Measurements from ENCODE around the gene PTPRA.
"Not testable (repeated sequence)": the region's sequence is repeated elsewhere in the genome, so short reads cannot be mapped to it uniquely, and the experiment has no call there.

Gene PTPRA

DNA sequence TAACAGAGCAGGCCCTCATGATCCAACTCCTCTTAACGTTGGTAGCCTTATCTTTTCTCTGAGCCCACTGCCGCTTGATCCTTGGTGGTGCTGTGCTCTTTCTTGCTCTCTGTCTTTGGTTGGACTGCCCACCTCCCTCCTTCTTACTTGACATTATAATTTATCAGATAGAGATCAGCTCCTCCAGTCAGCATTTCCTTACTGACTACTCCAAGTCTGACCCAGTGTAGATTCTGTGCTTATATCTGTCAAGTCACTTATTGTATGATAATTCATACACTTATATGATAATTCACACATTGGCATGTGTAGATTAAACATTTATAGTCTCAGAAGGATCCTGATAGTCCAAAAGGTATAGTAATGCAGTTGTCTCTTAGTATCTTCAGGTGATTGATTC is 18.1 kb downstream of the PTPRA start:
- DNase-seq, result no peak

DNA sequence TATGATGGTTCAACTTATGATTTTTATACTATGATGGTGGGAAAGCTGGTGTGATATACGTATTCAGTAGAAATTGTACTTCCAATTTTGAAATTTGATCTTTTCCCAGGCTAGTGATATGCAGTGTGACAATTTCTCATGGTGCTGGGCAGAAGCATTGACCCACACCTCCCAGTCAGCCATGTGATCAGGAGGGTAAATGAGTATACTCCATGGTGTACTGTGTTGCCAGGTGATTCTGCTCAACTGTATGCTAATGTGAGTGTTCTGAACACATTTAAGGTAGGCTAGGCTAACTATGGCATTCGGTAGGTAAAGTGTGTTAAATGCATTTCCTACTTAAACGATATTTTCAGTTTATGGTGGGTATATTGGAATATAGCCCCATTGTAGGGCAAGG is 19.1 kb downstream of the PTPRA start:
- DNase-seq, result no peak

DNA sequence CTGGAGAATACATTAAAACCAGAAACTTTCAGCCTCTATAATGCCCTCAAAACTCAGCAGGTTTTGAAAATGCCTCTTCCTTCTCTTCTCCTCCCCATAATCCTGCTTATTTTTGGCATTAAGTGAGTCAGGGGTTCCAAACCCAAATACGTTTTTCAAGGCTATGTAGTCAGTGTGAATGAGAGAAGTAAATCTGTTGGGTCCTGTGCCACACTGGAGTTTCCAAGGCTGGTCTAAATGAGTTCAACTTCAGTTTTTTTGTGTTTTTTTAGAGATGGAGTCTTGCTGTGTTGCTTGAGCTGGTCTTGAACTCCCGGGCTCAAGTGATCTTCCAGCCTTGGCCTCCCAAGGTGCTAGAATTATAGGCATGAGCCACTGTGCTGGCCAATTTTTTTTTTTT is 20.9 kb downstream of the PTPRA start:
- DNase-seq, result no peak

DNA sequence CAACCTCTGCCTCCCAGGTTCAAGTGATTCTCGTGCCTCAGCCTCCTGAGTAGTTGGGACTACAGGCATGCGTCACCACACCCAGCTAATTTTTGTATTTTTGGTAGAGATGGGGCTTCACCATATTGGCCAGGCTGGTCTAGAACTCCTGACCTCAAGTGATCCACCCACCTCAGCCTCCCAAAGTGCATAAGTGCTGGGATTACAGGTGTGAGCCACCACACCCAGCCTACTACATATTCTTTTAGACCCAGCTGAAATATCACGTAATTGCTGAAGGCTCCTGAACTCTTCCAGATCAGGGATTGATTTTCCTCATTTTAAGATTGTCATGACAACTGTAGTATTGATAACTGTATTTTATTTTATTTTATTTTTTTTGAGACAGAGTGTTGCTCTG is 21.9 kb downstream of the PTPRA start:
- not testable (repeated sequence) for DNase-seq

DNA sequence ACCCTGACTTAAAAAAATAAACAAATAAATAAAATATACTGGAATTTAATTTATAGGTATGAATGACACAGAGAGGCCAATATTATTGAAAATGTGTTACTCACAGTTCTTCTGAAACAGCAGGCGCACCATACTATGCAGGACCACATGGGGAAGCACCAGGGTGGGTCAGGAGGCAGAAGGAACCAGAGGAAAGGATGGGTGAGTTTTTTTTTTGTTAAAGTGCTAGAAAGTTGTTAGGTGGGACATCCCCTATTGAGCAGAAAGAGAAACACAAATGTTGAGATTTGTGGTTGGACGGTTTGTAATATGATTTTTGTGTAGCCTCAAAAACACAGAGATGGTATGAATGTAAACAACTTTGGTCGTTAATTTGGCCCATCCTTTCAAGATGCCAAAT is 26.0 kb downstream of the PTPRA start:
- DNase-seq, result no peak

DNA sequence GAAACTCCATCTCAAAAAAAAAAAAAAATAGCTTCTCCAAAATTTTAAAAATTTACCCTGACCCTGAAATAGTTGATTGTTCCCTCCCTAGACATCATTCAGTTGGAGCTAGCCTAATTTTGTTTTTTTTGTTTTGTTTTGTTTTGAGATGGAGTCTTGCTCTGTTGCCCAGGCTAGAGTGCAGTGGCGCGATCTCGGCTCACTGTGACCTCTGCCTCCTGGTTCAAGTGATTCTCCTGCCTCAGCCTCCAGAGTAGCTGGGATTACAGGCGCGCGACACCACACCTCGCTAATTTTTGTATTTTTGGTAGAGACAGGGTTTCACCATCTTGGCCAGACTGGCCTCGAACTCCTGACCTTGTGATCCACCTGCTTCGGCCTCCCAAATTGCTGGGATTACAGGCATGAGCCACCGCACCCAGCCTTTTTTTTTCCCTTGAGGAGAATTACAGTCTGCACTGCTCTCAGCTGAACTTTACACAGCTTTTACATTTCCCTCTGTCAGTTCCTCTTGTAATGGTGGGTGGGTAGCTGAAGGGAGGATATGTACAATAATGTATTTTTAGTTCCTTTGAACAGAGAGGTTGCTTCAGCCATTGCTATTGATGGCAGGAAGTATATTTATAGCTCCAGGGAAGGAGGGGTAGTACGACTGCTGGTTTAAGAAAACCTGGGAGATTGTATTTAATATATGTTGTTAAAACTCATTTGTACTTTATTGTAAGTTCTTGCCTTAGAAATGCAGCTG is 27.7 kb downstream of the PTPRA start:
- DNase-seq, result no peak

DNA sequence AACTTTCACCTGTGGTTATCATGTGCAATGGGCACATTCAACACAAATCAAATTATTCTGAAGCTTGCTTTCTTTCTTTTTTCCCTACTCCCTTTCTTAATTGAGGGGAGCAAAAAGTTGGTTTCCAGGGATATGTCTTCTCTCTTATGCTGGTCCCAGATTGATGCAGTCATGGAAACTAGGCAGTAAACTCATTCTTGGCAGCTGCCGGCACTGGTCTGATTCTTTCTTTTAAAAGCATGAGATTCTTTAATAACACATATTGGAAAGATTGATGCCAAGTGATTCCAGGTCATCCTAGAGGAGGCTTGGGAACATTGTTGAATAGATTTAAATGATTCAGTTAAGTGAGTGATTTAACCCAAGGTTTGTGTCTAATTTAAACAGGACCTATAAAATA is 29.0 kb downstream of the PTPRA start:
- no peak for DNase-seq

DNA sequence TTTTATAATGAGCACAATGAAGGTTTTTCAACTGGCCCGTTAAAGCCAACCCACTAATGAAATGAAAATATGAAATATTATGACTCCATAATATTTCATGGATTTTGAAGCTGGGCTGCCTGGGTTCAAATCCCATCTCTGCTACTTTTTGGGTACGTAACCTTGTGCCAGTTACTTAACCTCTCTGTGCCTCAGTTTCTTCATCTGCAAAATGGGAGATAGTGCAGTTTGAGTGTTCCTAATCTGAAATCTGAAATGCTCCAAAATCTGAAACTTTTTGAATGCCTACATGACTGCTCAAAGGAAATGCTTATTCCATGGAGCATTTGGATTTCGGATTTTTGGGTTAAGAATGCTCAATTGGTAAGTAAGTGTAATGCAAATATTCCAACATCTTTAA is 29.5 kb downstream of the PTPRA start:
- DNase-seq, result no peak

DNA sequence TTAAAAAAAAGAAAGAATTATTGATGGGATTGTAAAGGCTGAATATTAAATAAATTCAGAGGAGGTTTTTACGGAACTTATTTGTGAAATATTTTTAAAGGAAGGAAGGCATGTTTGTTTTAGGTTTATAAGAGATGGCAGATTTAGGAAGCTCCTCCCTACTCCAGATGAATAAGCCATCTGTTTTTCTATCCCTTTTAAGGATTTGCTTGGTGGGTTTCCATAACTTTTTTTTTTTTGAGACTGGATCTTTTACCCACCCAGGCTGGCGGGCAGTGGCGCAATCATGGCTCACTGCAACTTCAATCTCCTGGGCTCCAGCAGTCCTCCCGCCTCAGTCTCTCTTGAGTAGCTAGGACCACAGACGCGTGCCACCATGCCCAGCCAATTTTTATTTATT is 30.4 kb downstream of the PTPRA start:
- no peak for DNase-seq

DNA sequence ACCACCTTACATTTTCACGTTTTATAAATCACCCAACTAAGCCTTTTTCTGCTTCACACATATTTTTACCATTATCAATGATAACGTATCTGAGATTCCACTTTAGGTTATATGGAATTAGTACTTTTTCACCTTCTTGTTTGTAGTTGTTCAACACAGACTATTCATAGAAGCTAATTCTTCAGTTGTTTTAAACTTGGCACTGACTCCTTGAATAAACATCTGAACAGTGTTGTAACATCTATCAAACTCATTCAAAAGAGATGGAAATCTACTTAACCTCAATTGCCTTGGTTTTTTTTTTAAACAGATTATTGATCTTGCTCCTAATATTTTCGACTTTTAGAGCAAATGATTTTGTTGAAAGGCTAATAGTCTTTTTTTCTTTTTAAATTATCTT is 34.2 kb downstream of the PTPRA start:
- DNase-seq, result no peak

DNA sequence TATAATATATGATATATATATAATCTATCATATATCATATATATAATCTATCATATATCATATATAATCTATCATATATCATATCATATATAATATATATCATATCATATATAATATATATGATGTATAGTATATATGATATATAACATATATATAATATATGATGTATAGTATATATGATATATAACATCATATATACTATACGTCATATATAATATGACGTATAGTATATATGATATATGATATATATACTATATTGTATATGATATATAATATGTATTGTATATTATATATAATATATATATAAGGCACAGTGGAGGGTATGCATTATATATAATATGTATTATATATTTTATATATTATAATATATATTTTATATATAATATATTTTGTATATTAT is 36.7 kb downstream of the PTPRA start:
- DNase-seq, result no peak

DNA sequence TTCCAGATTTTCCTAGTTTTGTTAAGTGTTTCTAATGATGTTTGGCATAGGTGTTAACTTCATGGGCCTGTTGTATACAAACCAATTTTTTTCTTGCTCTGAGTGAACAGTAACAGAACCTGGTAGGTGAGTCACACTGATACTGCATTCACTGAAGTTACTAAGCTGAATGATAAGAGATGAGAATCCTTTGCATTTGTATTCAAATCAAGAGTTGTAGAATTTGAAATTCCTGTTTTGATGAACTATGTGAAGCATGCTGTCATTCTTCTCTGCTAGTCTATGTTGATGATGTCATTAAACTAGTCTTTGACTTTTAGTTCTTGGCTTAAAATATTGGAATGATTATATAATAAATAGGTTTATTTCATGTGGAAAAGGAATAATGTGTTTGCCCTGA is 37.9 kb downstream of the PTPRA start:
- no peak for DNase-seq

DNA sequence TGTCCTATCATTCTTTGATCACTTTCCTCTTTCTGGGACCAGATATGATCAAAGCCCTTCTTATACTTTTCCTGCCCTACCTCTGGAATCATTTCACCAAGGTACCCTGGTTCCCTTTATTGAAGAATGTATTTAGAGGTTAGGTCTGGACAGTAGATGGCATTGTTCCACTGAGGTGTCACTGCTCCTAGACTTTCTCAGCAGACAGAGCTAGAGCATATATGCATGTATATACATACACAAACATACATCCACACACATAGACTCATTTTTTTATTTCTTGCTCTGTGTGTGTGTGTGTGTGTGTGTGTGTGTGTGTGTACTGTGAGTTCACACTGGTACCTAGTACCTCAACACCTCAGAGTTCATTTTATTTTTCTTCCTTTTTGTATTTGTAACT is 40.9 kb downstream of the PTPRA start:
- no peak for DNase-seq

DNA sequence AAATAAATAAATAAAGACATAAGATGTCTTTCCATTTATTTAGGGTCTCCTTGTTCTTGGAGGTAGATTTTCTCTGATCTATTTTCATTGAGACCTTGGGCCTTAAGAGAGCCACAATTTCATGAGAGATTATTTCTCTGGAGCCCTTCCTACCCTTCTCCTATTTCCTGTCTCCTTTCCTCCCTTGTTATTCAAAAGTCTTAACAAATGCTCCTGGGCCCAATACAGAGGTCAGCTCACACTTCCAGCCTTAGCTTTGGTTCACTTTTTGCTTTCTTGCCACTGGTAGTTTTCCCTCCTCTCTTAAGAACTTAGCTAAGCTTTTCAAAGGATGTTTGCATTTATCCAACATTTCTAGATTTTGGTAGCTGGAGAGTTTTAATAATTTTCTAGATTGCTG is 44.0 kb downstream of the PTPRA start:
- no peak for DNase-seq

DNA sequence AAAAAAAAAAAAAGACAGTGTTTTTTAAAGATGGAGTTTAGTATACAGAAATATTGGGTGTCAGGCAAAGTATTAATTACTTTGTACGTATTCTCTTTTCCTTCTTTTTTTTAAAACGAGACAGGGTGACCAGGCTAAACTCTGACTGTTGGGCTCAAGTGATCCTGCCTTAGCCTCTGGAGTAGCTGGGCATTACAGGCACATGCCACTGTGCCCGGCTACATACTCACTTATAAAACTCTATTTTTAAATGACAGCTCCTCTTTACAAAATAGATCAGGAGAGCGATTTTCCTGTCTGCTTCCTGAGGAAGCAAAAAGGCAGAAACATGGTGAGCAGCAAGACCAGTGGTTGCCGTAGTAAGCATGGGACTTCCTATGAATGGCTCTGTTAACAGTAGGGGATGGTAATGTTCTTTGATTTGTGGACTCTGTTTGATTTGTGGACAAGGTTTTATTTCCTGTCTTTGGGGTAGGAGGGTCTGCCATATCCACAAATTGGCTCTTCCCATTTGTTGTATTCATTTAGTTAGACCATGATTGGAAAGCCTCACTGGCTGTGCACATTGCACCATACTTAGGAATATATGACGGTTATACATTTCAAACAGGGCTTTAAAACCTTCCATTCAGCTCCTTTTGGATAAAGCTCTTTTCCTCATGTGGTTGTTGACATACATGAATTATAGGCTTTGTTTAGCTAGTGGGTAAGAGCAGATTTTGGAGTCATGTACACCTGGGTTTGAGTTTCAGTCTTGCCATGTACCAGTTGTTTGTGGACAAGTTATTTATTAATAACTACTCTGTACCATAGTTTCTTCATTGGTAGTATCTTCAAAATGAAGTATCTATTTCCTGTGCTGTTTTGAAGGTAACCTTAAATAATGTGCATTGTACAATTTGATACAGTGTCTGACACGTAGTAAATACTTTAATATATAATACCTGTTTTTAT is 45.1 kb downstream of the PTPRA start:
- no peak for DNase-seq

DNA sequence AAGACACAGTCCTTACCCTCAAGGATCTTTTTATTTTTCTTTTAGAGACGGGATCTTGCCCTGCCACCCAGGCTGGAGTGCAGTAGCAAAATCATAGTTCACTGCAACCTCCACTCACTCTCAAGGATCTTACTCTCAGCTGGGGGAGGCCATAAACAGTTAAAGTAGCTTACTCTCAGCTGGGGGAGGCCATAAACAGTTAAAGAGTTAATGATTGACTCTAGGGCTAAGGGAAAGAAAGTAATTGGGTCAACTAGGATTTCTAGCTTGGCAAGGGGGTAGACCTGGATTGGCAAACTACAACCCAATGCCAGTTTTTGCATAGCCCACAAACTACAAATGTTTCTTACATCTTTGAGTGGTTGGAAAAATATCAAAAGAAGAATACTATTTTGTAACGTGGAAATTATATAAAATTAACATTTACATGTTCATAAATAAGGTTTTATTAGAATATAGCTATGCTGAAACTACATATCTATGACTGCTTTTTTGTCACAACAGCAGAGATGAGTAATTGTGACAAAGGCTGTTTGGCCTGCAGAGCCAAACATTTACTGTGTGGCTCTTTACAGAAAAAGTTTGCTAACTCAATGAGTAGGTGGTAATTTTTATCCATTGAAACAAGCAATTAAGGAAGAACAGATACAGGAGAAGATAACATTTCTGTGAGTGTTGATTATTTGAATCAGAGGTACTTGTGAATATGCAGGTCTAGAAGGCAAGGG is 46.4 kb downstream of the PTPRA start:
- no peak for DNase-seq

DNA sequence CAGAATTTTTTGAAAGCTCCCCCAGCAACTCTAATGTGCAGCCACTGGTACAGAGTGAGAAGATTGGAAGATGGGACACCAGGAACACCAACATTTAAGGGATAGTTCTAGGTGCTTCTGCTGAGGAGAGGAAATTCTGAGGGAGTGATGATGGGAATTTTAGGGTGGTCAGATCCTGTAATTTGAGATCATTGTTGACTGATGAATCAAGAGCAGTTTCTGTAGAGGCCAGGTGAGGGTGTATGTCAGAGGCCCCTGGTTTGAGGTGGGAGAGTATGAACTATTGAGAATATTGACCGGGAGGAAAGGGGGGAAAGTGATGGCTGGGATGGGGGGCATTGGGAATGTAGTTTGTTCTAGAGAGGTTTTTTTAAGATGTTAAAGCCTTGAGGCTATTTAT is 47.2 kb downstream of the PTPRA start:
- no peak for DNase-seq

DNA sequence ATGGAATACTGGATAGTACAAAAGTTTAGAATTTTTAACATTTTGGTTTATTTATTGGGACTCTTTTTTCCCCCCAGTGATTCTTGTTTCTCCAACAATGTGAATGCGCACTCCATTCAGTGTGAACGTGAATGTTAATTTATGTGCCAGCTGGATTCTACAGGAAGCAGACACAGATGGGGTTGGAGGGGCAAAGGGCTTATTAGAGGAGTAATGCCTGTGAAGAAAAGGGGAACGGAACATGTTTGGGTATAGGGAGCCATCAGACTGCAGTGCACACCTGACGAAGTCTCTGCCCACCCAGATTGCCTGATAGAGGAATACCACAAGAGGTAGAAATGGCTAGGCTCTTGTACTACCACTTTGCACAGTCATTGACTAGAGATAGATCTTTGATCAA is 48.2 kb downstream of the PTPRA start:
- no peak for DNase-seq

DNA sequence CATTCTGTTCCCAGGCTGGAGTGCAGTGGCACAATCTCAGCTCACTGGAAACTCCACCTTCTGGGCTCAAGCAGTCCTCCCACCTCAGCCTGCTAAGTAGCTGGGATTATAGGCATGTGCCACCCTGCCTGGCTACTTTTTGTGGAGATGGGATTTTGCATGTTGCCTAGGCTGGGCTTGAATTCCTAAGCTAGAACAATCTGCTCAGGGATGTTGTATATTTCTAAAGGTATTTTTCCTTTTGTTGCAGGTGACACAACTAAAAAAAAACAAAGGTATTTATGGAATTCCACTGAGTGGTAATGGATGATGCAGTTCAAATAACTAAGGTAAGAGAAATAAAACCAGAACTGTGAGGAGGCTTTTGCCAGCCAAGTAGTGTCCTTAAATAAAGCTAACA is 49.7 kb downstream of the PTPRA start:
- no peak for DNase-seq

DNA sequence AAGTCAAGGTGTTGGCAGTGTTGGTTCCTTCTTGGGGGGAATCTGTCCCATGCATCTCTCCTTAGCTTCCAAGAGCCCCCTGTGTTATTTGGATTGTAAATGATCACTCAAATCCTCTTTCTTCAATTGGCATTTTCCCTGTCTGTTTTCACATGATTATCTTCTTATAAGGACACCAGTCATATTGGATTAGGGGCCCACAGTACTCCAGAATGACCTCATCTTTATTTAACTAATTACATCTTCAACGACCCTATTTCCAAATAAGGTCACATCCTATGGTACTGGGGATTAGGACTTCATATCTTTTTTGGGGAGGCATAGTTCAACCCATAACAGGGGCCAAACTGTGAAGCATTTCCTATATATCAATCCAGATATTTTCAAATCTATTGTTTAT is 57.3 kb downstream of the PTPRA start:
- DNase-seq, result no peak

DNA sequence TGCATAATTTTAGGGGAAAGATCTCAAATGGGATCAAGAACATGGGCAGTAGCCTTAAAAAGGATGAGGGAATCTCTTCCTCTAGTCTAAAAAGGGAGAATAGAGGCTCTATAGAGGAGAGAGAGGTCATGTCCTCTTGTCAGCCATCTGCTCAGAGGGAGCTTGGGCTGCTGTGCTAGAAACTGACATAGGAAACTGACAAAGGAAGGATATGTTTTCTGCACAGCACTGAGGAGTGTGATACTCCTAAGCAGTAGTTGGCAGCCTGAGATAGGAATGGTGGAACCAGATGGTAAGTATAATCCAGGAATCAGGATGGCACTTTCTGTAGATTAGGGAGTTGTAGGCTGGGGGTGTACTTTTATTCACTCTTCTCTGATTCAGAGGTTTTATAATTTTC is 59.2 kb downstream of the PTPRA start:
- no peak for DNase-seq

DNA sequence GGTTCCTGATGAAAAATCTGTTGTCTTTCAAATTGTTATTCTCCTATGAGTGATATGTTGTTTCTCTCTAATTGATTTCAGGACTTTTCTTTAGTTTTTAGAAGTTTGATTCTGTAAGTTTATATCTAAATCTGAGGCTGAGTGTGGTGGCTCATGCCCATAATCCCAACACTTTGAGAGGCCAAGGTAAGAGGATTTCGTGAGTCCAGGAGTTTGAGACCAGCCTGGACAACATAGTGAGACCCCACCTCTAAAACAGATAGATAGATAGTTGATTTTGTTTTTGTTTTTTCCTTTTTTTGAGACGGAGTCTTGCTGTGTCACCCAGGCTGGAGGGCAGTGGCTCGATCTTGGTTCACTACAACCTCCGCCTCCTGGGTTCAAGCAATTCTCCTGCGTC is 64.6 kb downstream of the PTPRA start:
- no peak for DNase-seq

DNA sequence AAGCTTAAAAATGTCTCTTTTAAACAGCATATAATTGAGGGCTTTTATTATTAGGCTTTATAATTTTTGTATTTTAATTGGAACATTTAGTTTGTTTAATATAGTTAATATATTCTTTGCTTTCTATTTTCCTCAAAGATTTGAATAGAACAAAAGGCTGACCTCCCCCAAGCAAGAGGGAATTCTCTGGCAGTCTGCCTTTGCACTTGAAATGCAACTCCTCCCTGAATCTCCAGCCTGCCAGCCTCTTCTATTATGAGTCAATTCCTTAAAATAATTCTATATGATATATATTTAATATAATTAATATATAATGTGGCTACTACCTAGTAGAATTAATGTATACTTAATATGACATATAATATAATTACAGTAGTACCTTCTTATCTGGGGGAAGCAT is 69.2 kb downstream of the PTPRA start:
- no peak for DNase-seq

Measured in stimulated activated CD4-positive, alpha-beta T cell treated with anti-CD3 and anti-CD28 coated beads, Interleukin-2, amount 100 ng/mL, for 48 hours (primary cell).